OCI-LY7 (cell line): ENCODE measurements around the gene CAMK2N2.

ENCODE experiments used
- CTCF ChIP-seq: fragments of 200-600 bp; sonication (generic); conservative IDR thresholded peaks from 2 replicates; pipeline ENCODE4 v1.5.1; 2014; ENCODE audit warnings: mild to moderate bottlenecking, antibody characterized with exemption, low read length, moderate library complexity, mixed read lengths
- EZH2phosphoT487 ChIP-seq: fragments of 200-600 bp; sonication (generic); IDR thresholded peaks from 2 replicates; pipeline ENCODE4 v1.6.1; 2018; ENCODE audit warnings: low read depth, borderline replicate concordance, mild to moderate bottlenecking, mixed run types, antibody characterized with exemption, low read length, moderate library complexity, mixed read lengths

DNA sequence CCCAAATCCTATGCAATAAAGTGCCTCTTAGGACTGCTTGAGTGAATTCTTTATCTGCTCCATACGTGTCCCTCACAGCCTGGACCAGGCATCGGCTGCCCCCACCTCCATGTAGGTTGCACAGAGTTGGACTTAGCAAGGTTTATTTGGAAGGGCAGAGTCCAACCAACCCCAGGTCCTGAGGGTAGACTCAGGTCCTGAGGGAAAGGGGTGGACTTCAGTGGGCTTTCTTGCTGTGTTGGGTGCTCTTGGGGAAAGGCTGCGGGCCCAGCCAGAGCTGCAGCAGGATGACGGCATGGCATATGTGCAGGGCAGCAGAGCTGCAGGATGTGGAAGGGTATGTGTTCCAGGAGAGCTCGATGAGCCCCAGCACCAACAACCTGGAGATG is 19.1 kb downstream of the CAMK2N2 start:
- TF ChIP-seq CTCF (no peak), EZH2phosphoT487 (no peak)
